Adrenal gland (tissue), 5 donors: Measurements from ENCODE around the gene SOCS6.

Source experiments
- POLR2A ChIP-seq, 2 donors: fragments of 450-650 bp; IDR thresholded peaks; one replicate each; pipeline ENCODE4 v1.6.1; 2017; ENCODE audit warnings: antibody characterized with exemption in 2 of 2, mild to moderate bottlenecking in 2 of 2, moderate library complexity in 1 of 2
- TF ChIP-seq, protein P1 (sequence below), 6 experiments: fragments of 450-650 bp in 4 of 6; fragments of 200-600 bp in 2 of 6; sonication (generic) in 1 of 6; IDR thresholded peaks; 1 replicate in 5 of 6; 2 replicates in 1 of 6; pipeline versions ENCODE4 v1.5.1 to v1.8.0; 2016 to 2021; ENCODE audit warnings: antibody characterized with exemption in 6 of 6, mild to moderate bottlenecking in 2 of 6, moderate library complexity in 1 of 6
- donor health status: DM: no; HTN: no; CAD: no.

DNA sequence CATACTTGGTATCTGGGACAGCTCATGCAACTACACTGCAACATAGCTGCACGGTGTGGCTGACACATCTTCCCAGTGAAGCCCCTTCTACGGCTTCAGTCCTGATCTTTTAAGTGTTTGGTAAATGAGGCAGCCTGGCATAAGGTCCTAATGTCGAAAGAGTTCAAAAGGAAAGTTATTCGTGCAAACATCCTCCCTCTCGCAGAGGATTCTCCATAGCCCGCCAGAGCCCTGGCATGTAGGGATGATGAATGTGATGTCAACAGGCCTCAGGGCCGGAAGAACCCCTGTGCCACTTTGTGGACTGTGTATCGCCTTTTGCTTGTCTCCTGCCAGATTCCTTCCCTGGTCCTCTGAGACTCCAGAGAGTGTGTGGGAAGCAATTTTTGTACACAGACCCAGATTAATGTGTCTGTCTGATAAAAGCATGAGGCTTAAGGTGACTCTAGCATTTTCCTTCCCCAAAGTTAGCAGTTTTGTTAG lies 88.5 kb downstream of the SOCS6 start:
- TF ChIP-seq, protein P1, sequence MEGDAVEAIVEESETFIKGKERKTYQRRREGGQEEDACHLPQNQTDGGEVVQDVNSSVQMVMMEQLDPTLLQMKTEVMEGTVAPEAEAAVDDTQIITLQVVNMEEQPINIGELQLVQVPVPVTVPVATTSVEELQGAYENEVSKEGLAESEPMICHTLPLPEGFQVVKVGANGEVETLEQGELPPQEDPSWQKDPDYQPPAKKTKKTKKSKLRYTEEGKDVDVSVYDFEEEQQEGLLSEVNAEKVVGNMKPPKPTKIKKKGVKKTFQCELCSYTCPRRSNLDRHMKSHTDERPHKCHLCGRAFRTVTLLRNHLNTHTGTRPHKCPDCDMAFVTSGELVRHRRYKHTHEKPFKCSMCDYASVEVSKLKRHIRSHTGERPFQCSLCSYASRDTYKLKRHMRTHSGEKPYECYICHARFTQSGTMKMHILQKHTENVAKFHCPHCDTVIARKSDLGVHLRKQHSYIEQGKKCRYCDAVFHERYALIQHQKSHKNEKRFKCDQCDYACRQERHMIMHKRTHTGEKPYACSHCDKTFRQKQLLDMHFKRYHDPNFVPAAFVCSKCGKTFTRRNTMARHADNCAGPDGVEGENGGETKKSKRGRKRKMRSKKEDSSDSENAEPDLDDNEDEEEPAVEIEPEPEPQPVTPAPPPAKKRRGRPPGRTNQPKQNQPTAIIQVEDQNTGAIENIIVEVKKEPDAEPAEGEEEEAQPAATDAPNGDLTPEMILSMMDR (IDR thresholded peaks at IDR 0.05), result no peak
- TF ChIP-seq POLR2A (IDR thresholded peaks at IDR 0.05), result no peak
